ENCODE data around the gene HSD17B14. TPM values are rescaled to one million over a fixed set of nuclear protein-coding genes. Genes with fewer than 3 reads are reported as not detected.
"Not testable (repeated sequence)": the region's sequence is repeated elsewhere in the genome, so short reads cannot be mapped to it uniquely, and the experiment has no call there.

Gene HSD17B14
- total RNA-seq, 1 experiment from 2014 or later = 11.2 TPM

GRCh38 chr19:48793271-48793670 is 43.0 kb downstream of the HSD17B14 start:
- no peak overlapping the region for H3K14ac ChIP-seq (ENCODE audit: insufficient read depth, low read length)

GRCh38 chr19:48787331-48787730 is 49.0 kb downstream of the HSD17B14 start:
- H3K27me3 ChIP-seq (ENCODE audit: insufficient read depth, low read length) = not testable (repeated sequence)

More at GRCh38 chr19:48793271-48793670, 43.0 kb downstream of the HSD17B14 start:
- Histone ChIP-seq H3K4ac (ENCODE audit: low read depth, low read length) (no peak overlapping the region), H3T11ph (ENCODE audit: low read length) (no peak overlapping the region), H3K9ac (ENCODE audit: extremely low read depth, insufficient read length, low read length) (no peak overlapping the region), H3K79me2 (ENCODE audit: insufficient read depth, low read length) (no peaks in the 10 kb centered on the region), H3K27ac (ENCODE audit: insufficient read length, low read depth, low read length) (no peak overlapping the region), H3K18ac (ENCODE audit: insufficient read length, low read depth, low read length) (no peak overlapping the region), H2BK12ac (ENCODE audit: insufficient read length, low read depth, low read length) (no peak overlapping the region), H2BK20ac (ENCODE audit: low read depth, low read length, poor library complexity, severe bottlenecking) (no peak overlapping the region), H4K20me1 (ENCODE audit: control insufficient read depth, insufficient read depth, insufficient read length) (no peaks in the 10 kb centered on the region), H4K8ac (replicated peaks; ENCODE audit: insufficient read length, low read depth, low read length) (no peak overlapping the region), H4K5ac (ENCODE audit: insufficient read length, low read depth, low read length) (no peak overlapping the region), H2BK15ac (ENCODE audit: low read depth, low read length) (no peak overlapping the region), H2AK5ac (ENCODE audit: insufficient read length, low read length) (no peak overlapping the region), H2BK5ac (ENCODE audit: insufficient read length, low read length) (no peak overlapping the region), H2AFZ (ENCODE audit: low read length) (no peak overlapping the region), H3K23ac (ENCODE audit: insufficient read length, low read depth, low read length) (no peak overlapping the region), H3K27me3 (ENCODE audit: insufficient read depth, low read length) (no peaks in the 10 kb centered on the region), H3K23me2 (ENCODE audit: insufficient read length, low read depth, low read length, poor library complexity, severe bottlenecking) (no peaks in the 10 kb centered on the region), H4K91ac (ENCODE audit: insufficient read length, low read depth, low read length) (no peak overlapping the region), H3K79me1 (ENCODE audit: insufficient read depth, low read depth, low read length, poor library complexity, severe bottlenecking) (no peaks in the 10 kb centered on the region), H2BK120ac (ENCODE audit: low read depth, low read length, poor library complexity, severe bottlenecking) (no peak overlapping the region), H3K9me3 (ENCODE audit: control insufficient read depth, low read depth, low read length) (no peaks in the 10 kb centered on the region), H3K4me2 (ENCODE audit: insufficient read depth, insufficient read length, low read length) (no peak overlapping the region), H3K4me1 (ENCODE audit: insufficient read depth, low read length) (peaks cover 2% of the 10 kb centered on the region; the same call in 1 of the 2 replicates), H3K56ac (ENCODE audit: insufficient read length, low read depth, low read length) (no peak overlapping the region)
- Mint-ChIP-seq H3K4me1 (peaks cover 6 to 7% of the 10 kb centered on the region in 2 experiments; a peak in 3 of 4 replicates), H3K9me3 (0 out of 5 replicates have a peak, but pooled peaks cover 0 to 2% of the 10 kb centered on the region in 2 experiments), H3K27me3 (ENCODE audit: low read depth) (no peaks in the 10 kb centered on the region; the same call in 1 of the 2 replicates), H3K36me3 (ENCODE audit: insufficient read depth in 1 of 3, low read depth in 3 of 3) (no peaks in the 10 kb centered on the region), H3K27ac (no peak overlapping the region; a peak in 1 of 7 replicates), H3K4me3 (no peak overlapping the region)
- no peak for TF ChIP-seq CTCF (conservative IDR thresholded peaks at IDR 0.05)
- WGBS (ENCODE audit: extremely low coverage, insufficient read length, low lambda C conversion rate) = no CpG with 5 or more reads among the region's 8 CpGs
- no peak for DNase-seq

More at GRCh38 chr19:48787331-48787730, 49.0 kb downstream of the HSD17B14 start:
- H3K27me3 Mint-ChIP-seq (ENCODE audit: low read depth); H3K4me1 Mint-ChIP-seq; H3K23me2 ChIP-seq (ENCODE audit: insufficient read length, low read depth, low read length, poor library complexity, severe bottlenecking); H3K9ac ChIP-seq (ENCODE audit: extremely low read depth, insufficient read length, low read length); H3K79me2 ChIP-seq (ENCODE audit: insufficient read depth, low read length); H2BK20ac ChIP-seq (ENCODE audit: low read depth, low read length, poor library complexity, severe bottlenecking); H4K91ac ChIP-seq (ENCODE audit: insufficient read length, low read depth, low read length); H3K56ac ChIP-seq (ENCODE audit: insufficient read length, low read depth, low read length); H2AFZ ChIP-seq (ENCODE audit: low read length); DNase-seq; H3K9me3 ChIP-seq (ENCODE audit: control insufficient read depth, low read depth, low read length); H3K4me2 ChIP-seq (ENCODE audit: insufficient read depth, insufficient read length, low read length); H2BK5ac ChIP-seq (ENCODE audit: insufficient read length, low read length); H4K8ac ChIP-seq (replicated peaks; ENCODE audit: insufficient read length, low read depth, low read length); H3K79me1 ChIP-seq (ENCODE audit: insufficient read depth, low read depth, low read length, poor library complexity, severe bottlenecking); H4K20me1 ChIP-seq (ENCODE audit: control insufficient read depth, insufficient read depth, insufficient read length); H3T11ph ChIP-seq (ENCODE audit: low read length); H3K27ac Mint-ChIP-seq; H4K5ac ChIP-seq (ENCODE audit: insufficient read length, low read depth, low read length); H2BK15ac ChIP-seq (ENCODE audit: low read depth, low read length); H3K27ac ChIP-seq (ENCODE audit: insufficient read length, low read depth, low read length); H2BK12ac ChIP-seq (ENCODE audit: insufficient read length, low read depth, low read length); H3K18ac ChIP-seq (ENCODE audit: insufficient read length, low read depth, low read length); H2BK120ac ChIP-seq (ENCODE audit: low read depth, low read length, poor library complexity, severe bottlenecking); H3K9me3 Mint-ChIP-seq; H3K4me1 ChIP-seq (ENCODE audit: insufficient read depth, low read length); H3K4ac ChIP-seq (ENCODE audit: low read depth, low read length); H3K14ac ChIP-seq (ENCODE audit: insufficient read depth, low read length); H2AK5ac ChIP-seq (ENCODE audit: insufficient read length, low read length); H3K23ac ChIP-seq (ENCODE audit: insufficient read length, low read depth, low read length); H3K36me3 Mint-ChIP-seq (ENCODE audit: insufficient read depth in 1 of 3, low read depth in 3 of 3): not testable (repeated sequence)
- H3K4me3 Mint-ChIP-seq = peak overlapping the region in 1 of 2 experiments; percentile 2; a peak in 1 of 5 replicates
- no CpG with 5 or more reads among the region's 9 CpGs for WGBS (ENCODE audit: extremely low coverage, insufficient read length, low lambda C conversion rate)

All from H9 (cell line).